KOPT-K1 (cell line): Measurements from ENCODE around the gene ATF5.

ENCODE experiments used
- H3K27ac ChIP-seq: fragments of 200-600 bp; sonication (generic); 2 replicates; pipeline ENCODE4 v1.5.1; 2016; ENCODE audit warnings: antibody characterized with exemption, mild to moderate bottlenecking, low read depth, low read length; ENCODE audit not compliant: poor library complexity, severe bottlenecking
- H3K36me3 ChIP-seq: fragments of 200-600 bp; sonication (generic); 2 replicates; pipeline ENCODE4 v1.5.1; 2017; ENCODE audit warnings: antibody characterized with exemption, mild to moderate bottlenecking, low read length, moderate library complexity; ENCODE audit not compliant: insufficient read depth
- H3K9me3 ChIP-seq: fragments of 200-600 bp; sonication (generic); 2 replicates; pipeline ENCODE4 v1.5.1; 2017; ENCODE audit warnings: antibody characterized with exemption, low read length, mild to moderate bottlenecking; ENCODE audit not compliant: insufficient read depth, poor library complexity, severe bottlenecking

The ATF5 gene

DNA sequence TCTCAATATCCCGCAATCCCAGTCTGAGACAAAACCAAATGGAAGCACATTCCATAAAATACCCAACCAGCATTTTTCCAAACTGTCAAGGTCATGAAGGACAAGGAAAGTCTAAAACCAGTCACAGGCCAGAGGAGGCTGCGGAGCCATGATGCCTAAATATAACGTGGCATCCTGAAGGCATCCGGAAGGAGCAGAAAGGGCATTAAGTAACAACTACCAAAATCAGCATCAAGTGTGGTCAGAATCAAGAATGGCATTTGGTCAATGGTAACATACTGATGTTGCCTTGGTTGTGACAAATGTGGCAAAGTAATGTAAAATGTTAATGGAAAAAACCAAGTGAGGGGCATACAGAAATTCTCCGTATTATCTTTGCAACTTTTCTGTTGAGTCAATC, 3.5 kb upstream of the ATF5 start:
- peaks cover 75% of the 10 kb centered on the region for H3K36me3 ChIP-seq
- no peak overlapping the region for H3K27ac ChIP-seq
- no peaks in the 10 kb centered on the region for H3K9me3 ChIP-seq

DNA sequence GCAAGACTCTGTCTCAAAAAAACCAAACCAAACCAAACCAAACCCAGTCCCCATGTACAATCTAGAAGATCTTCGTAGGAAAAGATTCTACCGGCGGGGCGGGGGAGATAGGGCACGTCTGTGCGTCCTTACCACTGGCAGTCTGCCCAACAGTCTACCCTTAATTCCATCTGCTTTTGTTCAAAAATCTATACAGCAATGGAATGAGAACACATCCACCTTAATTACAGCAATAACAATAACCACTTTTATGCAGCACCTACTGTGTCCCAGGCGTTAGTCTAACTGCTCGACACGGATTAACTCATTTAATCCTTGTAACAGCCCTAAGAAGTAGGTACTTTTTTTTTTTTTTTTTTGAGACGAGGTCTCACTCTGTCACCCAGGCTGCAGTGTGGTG, 2.5 kb upstream of the ATF5 start:
- H3K27ac ChIP-seq, result no peak overlapping the region
- H3K9me3 ChIP-seq, result no peaks in the 10 kb centered on the region
- H3K36me3 ChIP-seq, result peaks cover 65% of the 10 kb centered on the region

DNA sequence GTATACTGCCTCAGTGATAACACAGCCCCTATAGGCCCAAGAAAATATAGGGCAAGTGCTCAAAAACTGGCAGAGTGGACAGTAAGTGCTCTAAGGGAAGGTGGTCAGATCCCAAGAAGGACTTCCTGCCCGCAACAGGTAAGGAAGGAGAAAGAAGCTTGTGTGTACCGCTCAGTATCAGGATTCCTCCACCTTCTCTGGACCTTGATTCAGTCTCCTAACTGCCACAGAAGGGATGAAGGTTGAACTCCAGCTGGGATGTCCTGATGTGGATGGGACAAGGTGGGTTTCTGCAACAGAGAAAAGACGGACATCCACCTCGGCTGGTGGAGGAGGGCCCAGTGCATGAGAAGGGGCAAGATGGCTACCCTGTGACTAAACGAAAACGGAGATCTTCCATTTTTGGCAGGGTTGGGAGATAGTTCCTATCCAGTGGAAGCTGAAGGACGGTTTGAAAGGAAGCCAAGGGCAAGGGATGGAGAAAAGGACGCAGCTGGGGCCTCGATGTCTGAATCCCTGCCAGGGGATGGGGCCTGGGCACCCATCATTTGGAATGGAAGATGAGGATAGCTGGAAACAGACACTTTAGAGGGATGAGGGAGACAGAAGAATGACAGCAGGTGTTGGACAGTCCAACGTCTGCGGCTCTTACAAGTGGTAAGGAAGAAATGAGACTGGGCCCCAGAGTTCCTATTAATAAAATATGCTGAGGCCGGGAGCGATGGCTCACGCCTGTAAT, 1.3 kb upstream of the ATF5 start:
- no peaks in the 10 kb centered on the region for H3K9me3 ChIP-seq
- peak overlapping the region; percentile 95 for H3K27ac ChIP-seq
- H3K36me3 ChIP-seq, result peaks cover 53% of the 10 kb centered on the region

DNA sequence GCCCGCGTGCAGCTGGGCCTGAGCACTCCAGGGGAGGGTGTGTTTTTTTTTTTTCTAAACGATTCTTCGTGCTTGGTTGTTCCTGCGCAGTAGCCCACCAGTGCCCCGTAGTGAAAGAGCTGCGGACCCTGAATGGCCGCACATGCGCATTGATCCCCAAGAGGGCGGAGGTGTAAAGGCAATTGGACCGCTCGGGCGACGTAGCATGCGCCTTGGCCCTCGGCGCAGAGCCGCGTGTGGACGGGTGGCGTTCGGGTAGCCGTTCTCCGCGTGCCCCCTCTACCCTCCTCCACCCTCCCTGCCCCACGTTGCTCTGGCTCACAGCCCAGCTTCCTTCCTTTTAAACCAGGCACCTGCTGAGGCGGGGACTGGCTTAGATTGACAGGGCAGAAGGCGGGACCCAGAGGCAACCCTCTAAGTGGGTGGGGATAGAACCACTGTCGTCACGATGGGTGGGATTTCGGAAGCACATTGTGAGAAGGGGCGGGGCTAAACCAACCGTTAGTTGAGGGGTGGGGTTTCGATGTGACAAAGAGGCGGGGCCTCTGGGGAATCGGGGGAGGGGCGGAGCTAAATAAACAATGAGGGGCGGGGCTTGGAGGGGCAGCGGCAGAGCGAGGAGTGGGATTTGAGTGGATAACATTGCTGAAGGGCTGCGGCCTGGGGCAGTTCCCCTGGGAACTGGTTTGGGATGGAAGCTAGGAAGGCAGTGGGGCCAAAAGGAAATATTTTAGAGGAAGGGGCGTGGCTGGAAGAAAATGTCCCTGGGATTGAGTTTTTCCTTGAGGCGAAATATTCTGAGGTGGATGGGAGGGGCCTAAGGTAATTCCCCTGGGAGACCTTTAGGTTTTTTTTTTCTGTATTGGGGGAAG, 842 bp downstream of the ATF5 start:
- Histone ChIP-seq H3K36me3 (peaks cover 31% of the 10 kb centered on the region), H3K27ac (peak overlapping the region; percentile 95), H3K9me3 (no peaks in the 10 kb centered on the region)

DNA sequence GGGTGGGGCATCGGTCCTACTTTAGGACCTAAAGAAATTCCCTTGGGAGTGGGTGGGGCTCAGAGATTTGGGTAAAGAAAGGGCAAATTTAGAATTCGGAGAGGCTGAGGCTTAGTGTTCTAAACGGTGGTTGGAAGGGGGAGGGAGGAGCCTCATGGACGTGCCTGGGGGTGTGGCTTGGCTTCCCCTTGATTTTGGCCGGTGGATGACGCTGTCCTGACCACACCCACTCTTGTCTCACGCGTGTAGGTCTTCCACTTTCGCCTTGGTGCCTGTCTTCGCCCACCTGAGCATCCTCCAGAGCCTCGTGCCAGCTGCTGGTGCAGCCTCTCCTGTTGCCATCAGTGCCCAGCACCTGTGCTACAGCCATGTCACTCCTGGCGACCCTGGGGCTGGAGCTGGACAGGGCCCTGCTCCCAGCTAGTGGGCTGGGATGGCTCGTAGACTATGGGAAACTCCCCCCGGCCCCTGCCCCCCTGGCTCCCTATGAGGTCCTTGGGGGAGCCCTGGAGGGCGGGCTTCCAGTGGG, 1.5 kb downstream of the ATF5 start:
- peaks cover 24% of the 10 kb centered on the region for H3K36me3 ChIP-seq
- H3K27ac ChIP-seq, result no peak overlapping the region
- H3K9me3 ChIP-seq, result no peaks in the 10 kb centered on the region

DNA sequence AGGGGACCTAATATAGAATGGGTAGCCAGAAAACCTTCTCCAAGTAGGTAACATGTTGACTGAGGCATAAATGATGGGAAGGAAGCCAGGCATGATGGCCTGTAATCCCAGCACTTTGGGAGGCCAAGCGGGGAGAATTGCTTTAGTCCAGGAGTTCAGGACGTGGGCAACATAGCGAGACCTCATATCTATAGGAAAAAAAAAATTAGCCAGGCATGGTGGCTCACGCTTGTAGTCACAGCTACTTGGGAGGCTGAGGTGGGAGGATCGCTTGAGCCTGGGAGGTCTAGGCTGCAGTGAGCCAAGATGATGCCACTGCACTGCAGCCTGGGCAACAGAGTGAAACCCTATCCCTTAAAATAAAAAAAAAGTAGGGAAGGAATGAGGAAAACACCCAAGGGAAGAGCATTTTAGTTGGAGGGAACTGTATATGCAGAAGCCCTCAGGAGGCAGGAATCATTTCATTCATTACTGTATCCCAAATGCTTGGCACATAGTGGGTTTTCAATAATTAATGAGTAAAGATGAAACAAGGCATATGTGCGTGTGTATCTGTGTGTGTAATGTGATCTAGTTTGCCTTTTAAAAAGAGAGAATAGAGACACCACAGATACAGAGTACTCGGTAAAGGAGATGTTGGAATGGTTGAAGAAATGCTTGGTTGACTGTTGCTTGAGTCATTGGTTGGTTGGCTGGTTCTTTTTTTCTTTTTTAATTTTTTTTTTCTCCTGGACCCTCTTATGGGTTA, 2.5 kb downstream of the ATF5 start:
- H3K36me3 ChIP-seq, result peaks cover 15% of the 10 kb centered on the region
- no peaks in the 10 kb centered on the region for H3K9me3 ChIP-seq
- no peak overlapping the region for H3K27ac ChIP-seq

DNA sequence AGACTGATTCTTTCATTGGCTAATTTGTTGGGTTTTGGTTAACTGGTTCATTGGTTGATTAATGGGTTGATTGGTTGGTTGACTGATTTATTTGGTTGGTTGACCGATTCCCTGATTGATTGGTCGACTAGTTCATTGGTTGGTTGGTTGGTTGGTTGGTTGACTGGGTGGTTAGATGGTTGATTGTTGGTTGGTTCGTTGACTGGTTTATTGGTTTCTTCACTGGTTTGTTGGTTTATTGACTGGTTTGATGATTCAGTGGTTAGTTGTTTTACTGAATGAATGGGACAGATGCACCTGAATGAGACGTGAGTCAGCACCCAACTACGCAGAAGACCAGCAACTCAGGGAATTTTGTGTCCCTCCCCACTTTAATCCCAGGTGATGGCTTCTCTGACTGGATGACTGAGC, 3.0 kb downstream of the ATF5 start:
- Histone ChIP-seq H3K9me3 (no peaks in the 10 kb centered on the region), H3K36me3 (peaks cover 9% of the 10 kb centered on the region), H3K27ac (no peak overlapping the region)

DNA sequence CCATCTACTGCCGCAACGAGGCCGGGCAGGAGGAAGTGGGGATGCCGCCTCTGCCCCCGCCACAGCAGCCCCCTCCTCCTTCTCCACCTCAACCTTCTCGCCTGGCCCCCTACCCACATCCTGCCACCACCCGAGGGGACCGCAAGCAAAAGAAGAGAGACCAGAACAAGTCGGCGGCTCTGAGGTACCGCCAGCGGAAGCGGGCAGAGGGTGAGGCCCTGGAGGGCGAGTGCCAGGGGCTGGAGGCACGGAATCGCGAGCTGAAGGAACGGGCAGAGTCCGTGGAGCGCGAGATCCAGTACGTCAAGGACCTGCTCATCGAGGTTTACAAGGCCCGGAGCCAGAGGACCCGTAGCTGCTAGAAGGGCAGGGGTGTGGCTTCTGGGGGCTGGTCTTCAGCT, 3.7 kb downstream of the ATF5 start:
- no peaks in the 10 kb centered on the region for H3K9me3 ChIP-seq
- H3K27ac ChIP-seq, result no peak overlapping the region
- H3K36me3 ChIP-seq, result peaks cover 3% of the 10 kb centered on the region

DNA sequence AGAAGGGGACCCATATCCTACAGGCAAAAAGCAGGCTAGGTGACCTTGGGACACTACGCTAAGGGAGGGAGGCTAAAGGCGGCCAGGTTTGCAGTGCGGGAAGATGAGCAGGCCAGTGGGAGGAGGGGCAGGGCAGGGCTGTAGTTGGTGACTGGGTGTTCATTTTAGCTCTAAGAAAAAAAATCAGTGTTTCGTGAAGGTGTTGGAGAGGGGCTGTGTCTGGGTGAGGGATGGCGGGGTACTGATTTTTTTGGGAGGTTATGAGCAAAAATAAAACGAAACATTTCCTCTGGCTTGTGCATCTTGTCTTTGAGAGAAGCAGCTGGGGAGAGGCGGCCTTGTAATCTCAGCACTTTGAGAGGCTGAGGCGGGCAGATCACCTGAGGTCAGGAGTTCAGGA, 4.6 kb downstream of the ATF5 start:
- Histone ChIP-seq H3K27ac (no peak overlapping the region), H3K9me3 (no peaks in the 10 kb centered on the region), H3K36me3 (no peaks in the 10 kb centered on the region; the same call in 1 of the 2 replicates)

DNA sequence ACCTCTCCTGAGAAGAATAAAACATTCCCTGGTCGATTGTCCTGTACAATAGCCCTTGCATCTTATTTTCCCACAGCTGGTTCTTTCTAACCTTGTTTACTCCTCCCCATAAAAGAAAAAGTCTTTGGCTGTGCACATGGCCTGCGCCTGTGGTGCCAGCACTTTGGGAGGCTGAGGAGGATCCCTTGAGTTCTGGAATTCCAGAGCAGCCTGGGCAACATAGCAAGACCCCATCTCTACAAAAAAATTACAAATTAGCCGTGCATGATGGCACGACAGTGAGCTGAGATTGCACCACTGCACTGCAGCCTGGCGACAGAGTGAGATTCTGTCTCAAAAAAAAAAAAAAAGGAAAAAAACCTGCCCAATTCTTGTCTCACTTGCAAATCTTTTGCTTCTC, 7.5 kb downstream of the ATF5 start:
- no peaks in the 10 kb centered on the region for H3K9me3 ChIP-seq
- no peaks in the 10 kb centered on the region for H3K36me3 ChIP-seq
- no peak overlapping the region for H3K27ac ChIP-seq

DNA sequence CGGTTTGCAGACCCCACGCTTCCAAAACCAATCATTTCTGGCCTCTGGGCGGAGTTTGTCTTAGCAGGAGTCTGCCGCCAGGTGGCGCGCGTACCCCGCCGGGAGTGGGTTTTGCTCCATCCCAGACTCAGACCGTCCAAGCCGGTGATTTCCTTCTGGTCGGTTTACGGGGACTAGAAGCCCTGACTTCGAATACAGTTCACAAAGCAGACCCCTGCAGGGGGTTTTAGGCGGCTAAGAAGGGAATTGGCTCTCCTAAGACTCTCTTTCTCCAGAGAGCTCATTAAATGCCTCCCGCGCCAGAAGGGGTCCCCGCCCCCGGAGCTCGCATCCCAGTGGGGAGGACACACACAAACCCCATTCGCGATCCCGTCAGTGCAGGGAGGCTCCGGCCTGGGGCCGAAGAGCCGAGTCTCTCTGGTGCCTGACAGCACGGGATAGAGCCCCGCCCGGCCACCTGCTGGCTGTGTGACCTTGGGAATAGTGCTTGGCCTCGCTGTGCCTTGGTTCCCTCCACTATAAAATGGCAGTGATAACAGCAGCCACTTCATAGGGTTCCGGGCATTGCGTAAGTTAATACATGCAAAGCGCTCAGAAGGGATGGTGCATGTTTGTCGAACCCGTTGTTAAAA, 8.9 kb downstream of the ATF5 start:
- no peak overlapping the region for H3K27ac ChIP-seq
- H3K36me3 ChIP-seq, result no peaks in the 10 kb centered on the region
- no peaks in the 10 kb centered on the region for H3K9me3 ChIP-seq

DNA sequence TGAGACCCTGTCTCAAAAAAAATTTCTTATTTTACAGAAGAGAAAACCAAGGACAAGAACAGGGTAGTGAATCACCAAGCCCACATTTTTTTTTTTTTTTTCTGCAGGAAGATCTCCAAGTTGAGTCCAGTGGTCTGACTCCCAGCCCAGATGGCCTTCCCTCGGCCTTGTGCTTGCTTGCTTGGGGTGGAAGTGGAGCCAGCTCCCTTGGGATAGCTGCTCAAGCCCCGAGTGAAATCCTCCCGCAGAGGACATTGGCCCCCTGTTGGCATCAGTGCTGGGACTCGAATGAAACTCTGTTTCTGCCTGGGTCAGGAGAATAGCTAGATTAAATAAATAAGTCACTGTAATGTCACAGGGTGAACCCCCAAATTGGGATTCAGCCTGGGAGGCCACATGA, 9.7 kb downstream of the ATF5 start:
- Histone ChIP-seq H3K36me3 (no peaks in the 10 kb centered on the region), H3K27ac (no peak overlapping the region), H3K9me3 (no peaks in the 10 kb centered on the region)

DNA sequence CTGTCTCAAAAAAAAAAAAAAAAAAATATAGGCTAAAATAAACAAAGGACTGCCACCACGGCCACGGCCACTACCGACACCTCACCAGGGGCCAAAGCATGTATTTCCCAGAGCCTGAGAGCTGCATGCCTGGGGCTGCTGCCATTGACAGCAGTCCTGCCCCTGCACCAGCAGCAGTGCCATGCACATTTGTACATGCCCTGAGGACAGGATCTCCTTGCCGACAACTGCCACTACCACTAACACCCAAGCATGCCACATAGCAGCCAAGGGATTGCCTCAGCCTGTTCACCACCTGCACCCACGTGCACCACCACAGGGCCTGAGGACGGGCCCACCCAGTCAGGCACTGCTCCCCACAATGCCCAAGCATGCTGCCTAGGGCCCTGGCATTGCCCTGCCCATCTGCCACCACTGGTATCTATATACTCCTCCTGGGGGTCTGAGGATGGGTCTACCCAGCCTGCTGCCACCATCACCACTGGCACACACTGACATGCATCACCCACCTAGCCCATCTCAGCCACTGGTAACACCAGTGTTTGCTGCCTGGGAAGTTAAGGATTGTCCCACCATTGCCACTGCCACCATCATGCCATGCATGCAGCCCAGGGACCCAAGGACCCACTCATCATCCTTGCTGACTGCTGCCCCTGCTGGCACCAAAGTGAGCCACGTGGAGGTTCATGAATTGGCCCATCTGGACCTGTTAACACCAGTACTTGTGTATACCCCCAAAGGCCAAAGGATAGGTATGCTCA, 10.9 kb downstream of the ATF5 start:
- H3K9me3 ChIP-seq, result no peaks in the 10 kb centered on the region
- no peak overlapping the region for H3K27ac ChIP-seq
- H3K36me3 ChIP-seq, result no peaks in the 10 kb centered on the region

DNA sequence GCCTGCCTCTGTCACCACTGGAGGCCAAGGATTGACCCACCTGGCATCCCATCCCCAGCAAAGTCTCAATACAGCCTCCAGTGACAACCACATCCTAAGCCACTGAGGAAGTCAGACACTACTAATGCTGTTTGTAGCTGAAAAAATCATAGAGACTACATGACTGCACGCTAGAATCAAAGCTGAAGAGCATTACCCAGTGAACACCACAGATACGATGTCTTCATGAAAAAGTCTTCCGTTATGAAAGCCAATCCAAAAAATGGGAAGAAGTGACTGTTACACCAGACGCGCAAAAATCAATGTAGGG, 11.4 kb downstream of the ATF5 start:
- Histone ChIP-seq H3K36me3 (no peaks in the 10 kb centered on the region), H3K27ac (no peak overlapping the region), H3K9me3 (no peaks in the 10 kb centered on the region)
